ENCODE data around the gene C14orf132.

The C14orf132 gene

DNA sequence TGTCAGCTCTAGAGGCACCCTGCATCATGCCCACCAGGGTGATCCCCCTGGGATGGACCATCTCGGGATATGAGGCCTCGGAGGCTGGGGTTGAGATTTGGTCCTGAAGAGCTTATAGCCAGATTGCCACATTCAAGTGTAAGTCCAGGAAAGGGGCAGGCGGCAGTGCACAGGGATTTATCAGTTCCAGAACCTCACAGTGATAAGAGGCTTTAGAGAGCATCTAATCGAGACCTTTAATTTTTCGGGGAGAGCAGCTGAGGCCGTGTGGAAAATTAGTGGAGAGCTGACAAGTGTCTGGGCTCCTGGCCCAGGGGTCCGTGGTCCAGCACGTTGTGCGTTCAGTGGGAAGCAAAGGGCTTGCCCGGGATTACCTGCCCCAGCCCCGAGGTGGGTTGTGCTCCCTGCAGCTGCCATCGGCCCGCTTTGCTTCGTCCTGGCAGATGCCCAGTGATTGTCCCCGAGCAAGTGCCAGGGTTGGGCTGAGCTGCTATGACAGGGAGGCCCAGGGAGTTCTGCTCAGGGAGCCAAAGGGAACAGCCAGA lies 52.1 kb downstream of the C14orf132 start:
- TF ChIP-seq BACH2 (CRISPR knock-in tag; IDR thresholded peaks at IDR 0.05; ENCODE audit: borderline replicate concordance) (no peak), ZFP30 (CRISPR knock-in tag; IDR thresholded peaks at IDR 0.05) (no peak), ISL1 (CRISPR knock-in tag; IDR thresholded peaks at IDR 0.05) (no peak), ZC3H10 (CRISPR knock-in tag; IDR thresholded peaks at IDR 0.05) (no peak), ZNF565 (CRISPR knock-in tag; conservative IDR thresholded peaks at IDR 0.05; ENCODE audit: low read depth) (no peak), ZNF8 (CRISPR knock-in tag; IDR thresholded peaks at IDR 0.05) (no peak), SNAI2 (CRISPR knock-in tag; IDR thresholded peaks at IDR 0.05) (no peak), TOX (CRISPR knock-in tag; IDR thresholded peaks at IDR 0.05; ENCODE audit: borderline replicate concordance) (no peak), OSR1 (CRISPR knock-in tag; IDR thresholded peaks at IDR 0.05) (no peak), TCF4 (CRISPR knock-in tag; IDR thresholded peaks at IDR 0.05; ENCODE audit: borderline replicate concordance) (no peak), GLIS3 (CRISPR knock-in tag; IDR thresholded peaks at IDR 0.05) (no peak), PPARA (CRISPR knock-in tag; IDR thresholded peaks at IDR 0.05; ENCODE audit: borderline replicate concordance) (no peak), CSDC2 (CRISPR knock-in tag; IDR thresholded peaks at IDR 0.05) (no peak), ZFP3 (CRISPR knock-in tag; IDR thresholded peaks at IDR 0.05) (no peak)
- TF ChIP-seq, protein P1, sequence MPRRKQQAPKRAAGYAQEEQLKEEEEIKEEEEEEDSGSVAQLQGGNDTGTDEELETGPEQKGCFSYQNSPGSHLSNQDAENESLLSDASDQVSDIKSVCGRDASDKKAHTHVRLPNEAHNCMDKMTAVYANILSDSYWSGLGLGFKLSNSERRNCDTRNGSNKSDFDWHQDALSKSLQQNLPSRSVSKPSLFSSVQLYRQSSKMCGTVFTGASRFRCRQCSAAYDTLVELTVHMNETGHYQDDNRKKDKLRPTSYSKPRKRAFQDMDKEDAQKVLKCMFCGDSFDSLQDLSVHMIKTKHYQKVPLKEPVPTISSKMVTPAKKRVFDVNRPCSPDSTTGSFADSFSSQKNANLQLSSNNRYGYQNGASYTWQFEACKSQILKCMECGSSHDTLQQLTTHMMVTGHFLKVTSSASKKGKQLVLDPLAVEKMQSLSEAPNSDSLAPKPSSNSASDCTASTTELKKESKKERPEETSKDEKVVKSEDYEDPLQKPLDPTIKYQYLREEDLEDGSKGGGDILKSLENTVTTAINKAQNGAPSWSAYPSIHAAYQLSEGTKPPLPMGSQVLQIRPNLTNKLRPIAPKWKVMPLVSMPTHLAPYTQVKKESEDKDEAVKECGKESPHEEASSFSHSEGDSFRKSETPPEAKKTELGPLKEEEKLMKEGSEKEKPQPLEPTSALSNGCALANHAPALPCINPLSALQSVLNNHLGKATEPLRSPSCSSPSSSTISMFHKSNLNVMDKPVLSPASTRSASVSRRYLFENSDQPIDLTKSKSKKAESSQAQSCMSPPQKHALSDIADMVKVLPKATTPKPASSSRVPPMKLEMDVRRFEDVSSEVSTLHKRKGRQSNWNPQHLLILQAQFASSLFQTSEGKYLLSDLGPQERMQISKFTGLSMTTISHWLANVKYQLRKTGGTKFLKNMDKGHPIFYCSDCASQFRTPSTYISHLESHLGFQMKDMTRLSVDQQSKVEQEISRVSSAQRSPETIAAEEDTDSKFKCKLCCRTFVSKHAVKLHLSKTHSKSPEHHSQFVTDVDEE (CRISPR knock-in tag; IDR thresholded peaks at IDR 0.05): no peak
- TF ChIP-seq, protein P2, sequence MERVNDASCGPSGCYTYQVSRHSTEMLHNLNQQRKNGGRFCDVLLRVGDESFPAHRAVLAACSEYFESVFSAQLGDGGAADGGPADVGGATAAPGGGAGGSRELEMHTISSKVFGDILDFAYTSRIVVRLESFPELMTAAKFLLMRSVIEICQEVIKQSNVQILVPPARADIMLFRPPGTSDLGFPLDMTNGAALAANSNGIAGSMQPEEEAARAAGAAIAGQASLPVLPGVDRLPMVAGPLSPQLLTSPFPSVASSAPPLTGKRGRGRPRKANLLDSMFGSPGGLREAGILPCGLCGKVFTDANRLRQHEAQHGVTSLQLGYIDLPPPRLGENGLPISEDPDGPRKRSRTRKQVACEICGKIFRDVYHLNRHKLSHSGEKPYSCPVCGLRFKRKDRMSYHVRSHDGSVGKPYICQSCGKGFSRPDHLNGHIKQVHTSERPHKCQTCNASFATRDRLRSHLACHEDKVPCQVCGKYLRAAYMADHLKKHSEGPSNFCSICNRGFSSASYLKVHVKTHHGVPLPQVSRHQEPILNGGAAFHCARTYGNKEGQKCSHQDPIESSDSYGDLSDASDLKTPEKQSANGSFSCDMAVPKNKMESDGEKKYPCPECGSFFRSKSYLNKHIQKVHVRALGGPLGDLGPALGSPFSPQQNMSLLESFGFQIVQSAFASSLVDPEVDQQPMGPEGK (CRISPR knock-in tag; IDR thresholded peaks at IDR 0.05; ENCODE audit: borderline replicate concordance): no peak
- TF ChIP-seq, protein P3, sequence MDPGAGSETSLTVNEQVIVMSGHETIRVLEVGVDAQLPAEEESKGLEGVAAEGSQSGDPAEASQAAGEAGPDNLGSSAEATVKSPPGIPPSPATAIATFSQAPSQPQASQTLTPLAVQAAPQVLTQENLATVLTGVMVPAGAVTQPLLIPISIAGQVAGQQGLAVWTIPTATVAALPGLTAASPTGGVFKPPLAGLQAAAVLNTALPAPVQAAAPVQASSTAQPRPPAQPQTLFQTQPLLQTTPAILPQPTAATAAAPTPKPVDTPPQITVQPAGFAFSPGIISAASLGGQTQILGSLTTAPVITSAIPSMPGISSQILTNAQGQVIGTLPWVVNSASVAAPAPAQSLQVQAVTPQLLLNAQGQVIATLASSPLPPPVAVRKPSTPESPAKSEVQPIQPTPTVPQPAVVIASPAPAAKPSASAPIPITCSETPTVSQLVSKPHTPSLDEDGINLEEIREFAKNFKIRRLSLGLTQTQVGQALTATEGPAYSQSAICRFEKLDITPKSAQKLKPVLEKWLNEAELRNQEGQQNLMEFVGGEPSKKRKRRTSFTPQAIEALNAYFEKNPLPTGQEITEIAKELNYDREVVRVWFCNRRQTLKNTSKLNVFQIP (CRISPR knock-in tag; IDR thresholded peaks at IDR 0.05; ENCODE audit: borderline replicate concordance, low read depth): no peak
- TF ChIP-seq, protein P4, sequence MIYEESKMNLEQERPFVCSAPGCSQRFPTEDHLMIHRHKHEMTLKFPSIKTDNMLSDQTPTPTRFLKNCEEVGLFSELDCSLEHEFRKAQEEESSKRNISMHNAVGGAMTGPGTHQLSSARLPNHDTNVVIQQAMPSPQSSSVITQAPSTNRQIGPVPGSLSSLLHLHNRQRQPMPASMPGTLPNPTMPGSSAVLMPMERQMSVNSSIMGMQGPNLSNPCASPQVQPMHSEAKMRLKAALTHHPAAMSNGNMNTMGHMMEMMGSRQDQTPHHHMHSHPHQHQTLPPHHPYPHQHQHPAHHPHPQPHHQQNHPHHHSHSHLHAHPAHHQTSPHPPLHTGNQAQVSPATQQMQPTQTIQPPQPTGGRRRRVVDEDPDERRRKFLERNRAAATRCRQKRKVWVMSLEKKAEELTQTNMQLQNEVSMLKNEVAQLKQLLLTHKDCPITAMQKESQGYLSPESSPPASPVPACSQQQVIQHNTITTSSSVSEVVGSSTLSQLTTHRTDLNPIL (CRISPR knock-in tag; IDR thresholded peaks at IDR 0.05; ENCODE audit: low read depth): no peak
- no peak; the same call in 2 of the 3 replicates for ATAC-seq

DNA sequence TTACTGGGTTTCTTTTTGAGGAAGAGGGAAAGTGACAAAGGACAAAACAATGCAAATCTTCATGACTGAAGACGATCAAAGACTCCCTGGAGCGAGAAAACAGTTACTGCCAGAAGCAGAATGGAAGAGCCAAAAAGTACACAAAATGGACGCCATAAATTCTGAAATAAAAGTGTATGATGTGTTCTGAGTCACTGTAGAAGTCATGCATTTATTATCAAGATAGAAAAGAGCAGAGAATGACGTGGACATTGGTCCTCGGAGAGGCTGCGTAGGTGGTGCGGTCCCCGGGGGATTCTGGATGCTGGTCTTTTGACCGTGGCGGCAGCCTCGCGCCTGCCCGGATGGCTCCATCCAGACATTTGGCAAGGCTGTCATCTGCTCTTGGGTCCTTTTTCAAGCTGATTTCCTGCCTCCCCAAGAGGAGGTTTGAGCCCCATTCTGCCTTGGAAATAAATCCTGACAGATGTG lies 52.8 kb downstream of the C14orf132 start:
- no peak for TF ChIP-seq SNAI2 (CRISPR knock-in tag; IDR thresholded peaks at IDR 0.05)
- TF ChIP-seq ISL1 (CRISPR knock-in tag; IDR thresholded peaks at IDR 0.05): no peak
- TF ChIP-seq ESRRG (CRISPR knock-in tag; IDR thresholded peaks at IDR 0.05): no peak
- no peak for TF ChIP-seq ZFP3 (CRISPR knock-in tag; IDR thresholded peaks at IDR 0.05)
- TF ChIP-seq, protein P5, sequence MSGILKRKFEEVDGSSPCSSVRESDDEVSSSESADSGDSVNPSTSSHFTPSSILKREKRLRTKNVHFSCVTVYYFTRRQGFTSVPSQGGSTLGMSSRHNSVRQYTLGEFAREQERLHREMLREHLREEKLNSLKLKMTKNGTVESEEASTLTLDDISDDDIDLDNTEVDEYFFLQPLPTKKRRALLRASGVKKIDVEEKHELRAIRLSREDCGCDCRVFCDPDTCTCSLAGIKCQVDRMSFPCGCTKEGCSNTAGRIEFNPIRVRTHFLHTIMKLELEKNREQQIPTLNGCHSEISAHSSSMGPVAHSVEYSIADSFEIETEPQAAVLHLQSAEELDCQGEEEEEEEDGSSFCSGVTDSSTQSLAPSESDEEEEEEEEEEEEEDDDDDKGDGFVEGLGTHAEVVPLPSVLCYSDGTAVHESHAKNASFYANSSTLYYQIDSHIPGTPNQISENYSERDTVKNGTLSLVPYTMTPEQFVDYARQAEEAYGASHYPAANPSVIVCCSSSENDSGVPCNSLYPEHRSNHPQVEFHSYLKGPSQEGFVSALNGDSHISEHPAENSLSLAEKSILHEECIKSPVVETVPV (CRISPR knock-in tag; IDR thresholded peaks at IDR 0.05): no peak
- TF ChIP-seq, protein P1 (CRISPR knock-in tag; IDR thresholded peaks at IDR 0.05): no peak
- TF ChIP-seq, protein P4 (CRISPR knock-in tag; IDR thresholded peaks at IDR 0.05; ENCODE audit: low read depth): no peak
- TF ChIP-seq, protein P3 (CRISPR knock-in tag; IDR thresholded peaks at IDR 0.05; ENCODE audit: borderline replicate concordance, low read depth): no peak
- no peak for TF ChIP-seq TCF4 (CRISPR knock-in tag; IDR thresholded peaks at IDR 0.05; ENCODE audit: borderline replicate concordance)
- TF ChIP-seq ZNF8 (CRISPR knock-in tag; IDR thresholded peaks at IDR 0.05): no peak
- no peak for TF ChIP-seq ZFP30 (CRISPR knock-in tag; IDR thresholded peaks at IDR 0.05)
- TF ChIP-seq TOX (CRISPR knock-in tag; IDR thresholded peaks at IDR 0.05; ENCODE audit: borderline replicate concordance): no peak
- TF ChIP-seq ZC3H10 (CRISPR knock-in tag; IDR thresholded peaks at IDR 0.05): no peak
- no peak for ATAC-seq

Data from SK-N-SH treated with all-trans-retinoic acid at 6 μM for 48 hours (cell line).